Vagina (tissue), 2 donors: Measurements from ENCODE around the gene ABCG1. TPM values are rescaled to one million over a fixed set of nuclear protein-coding genes. Genes with fewer than 3 reads are reported as not detected.

ENCODE experiments used
- DNase-seq, 2 donors: peaks; one replicate each; pipeline ENCODE4 v3.0.0-alpha.2; 2017; ENCODE audit errors: extremely low spot score in 2 of 2
- H3K27ac ChIP-seq: fragments of 200-600 bp; sonication (generic); one replicate; pipeline ENCODE4 v1.5.1; 2019
- H3K27me3 ChIP-seq: fragments of 200-600 bp; sonication (generic); one replicate; pipeline ENCODE4 v1.5.1; 2019
- H3K36me3 ChIP-seq, 2 donors: fragments of 200-600 bp; sonication (generic); one replicate each; pipeline ENCODE4 v1.5.1; 2017 to 2019
- H3K4me1 ChIP-seq: fragments of 200-600 bp; sonication (generic); one replicate; pipeline ENCODE4 v1.5.1; 2019
- H3K4me3 ChIP-seq, 2 donors: fragments of 200-600 bp; sonication (generic); 1 replicate in 1 of 2; 2 replicates in 1 of 2; pipeline ENCODE4 v1.5.1; 2016 to 2019
- H3K9me3 ChIP-seq: fragments of 200-600 bp; sonication (generic); one replicate; pipeline ENCODE4 v1.5.1; 2019
- POLR2A ChIP-seq, 2 donors: fragments of 450-650 bp; IDR thresholded peaks; one replicate each; pipeline ENCODE4 v1.6.1; 2017; ENCODE audit warnings: antibody characterized with exemption in 2 of 2, mild to moderate bottlenecking in 2 of 2, moderate library complexity in 2 of 2
- POLR2AphosphoS5 ChIP-seq, 2 donors: sonication (generic); formaldehyde crosslinking; IDR thresholded peaks; one replicate each; pipeline ENCODE4 v1.9.0; 2017; ENCODE audit warnings: antibody characterized with exemption in 2 of 2, mild to moderate bottlenecking in 2 of 2, low read depth in 1 of 2; ENCODE audit not compliant: insufficient read depth in 1 of 2
- intact Hi-C: fragments of 100-400 bp; cut with DNase I; formaldehyde crosslinking; loops from one replicate; pipeline ENCODE4 v1.15.1; 2023
- total RNA-seq: library from RNA; depleted of rRNA; stranded (reverse); fragments of >200 nt; gene quantifications from one replicate; pipeline ENCODE4 v1.2.3, GENCODE V29; 2016
- TF ChIP-seq, protein P1 (sequence below), 3 experiments: fragments of 450-650 bp in 2 of 3; fragments of 200-600 bp in 1 of 3; sonication (generic) in 1 of 3; IDR thresholded peaks; one replicate each; pipeline ENCODE4 v1.5.1; 2017 to 2019; ENCODE audit warnings: antibody characterized with exemption in 3 of 3, mild to moderate bottlenecking in 2 of 3, moderate library complexity in 2 of 3

Gene ABCG1
- total RNA-seq, 1 donor from 2014 or later = 18.7 TPM

- no peaks in the 10 kb centered on the region for H3K36me3 ChIP-seq
- no peaks in the 10 kb centered on the region for H3K9me3 ChIP-seq
- no peak overlapping the region for H3K27ac ChIP-seq
- TF ChIP-seq POLR2AphosphoS5 (IDR thresholded peaks at IDR 0.05; ENCODE audit: insufficient read depth in 1 of 2, low read depth in 1 of 2) (no peak), POLR2A (IDR thresholded peaks at IDR 0.05) (no peak)
- H3K4me3 ChIP-seq = no peak overlapping the region
- H3K4me1 ChIP-seq = peaks cover 8% of the 10 kb centered on the region
- intact Hi-C loops = no loop called here
- no peak for DNase-seq
- no peaks in the 10 kb centered on the region for H3K27me3 ChIP-seq
These were observed 4.7 kb upstream of the ABCG1 start for GRCh38 chr21:42214081-42214750.

DNA sequence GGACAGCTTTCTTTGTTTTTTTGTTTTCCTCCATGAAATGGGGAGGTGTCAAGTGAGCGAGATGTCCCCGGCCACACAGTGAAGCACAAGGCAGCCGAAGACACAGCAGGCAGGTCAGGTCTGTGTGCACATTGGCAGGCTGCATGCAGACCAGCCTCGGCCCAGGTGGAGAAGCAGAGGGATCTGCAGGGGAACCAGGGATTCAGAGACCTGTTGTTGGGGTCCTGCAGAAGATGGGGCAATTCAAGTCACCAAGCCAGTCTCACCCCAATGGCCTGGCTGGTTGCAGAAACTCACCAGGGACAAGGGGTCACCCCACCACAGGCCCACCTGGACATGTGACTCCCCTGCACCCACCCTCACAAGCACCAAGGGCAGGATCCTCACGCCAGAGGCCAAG is 4.0 kb upstream of the ABCG1 start:
- Histone ChIP-seq H3K4me1 (peaks cover 15% of the 10 kb centered on the region), H3K36me3 (no peaks in the 10 kb centered on the region), H3K9me3 (no peaks in the 10 kb centered on the region), H3K27ac (no peak overlapping the region), H3K4me3 (no peak overlapping the region), H3K27me3 (no peaks in the 10 kb centered on the region)
- no peak for TF ChIP-seq POLR2A (IDR thresholded peaks at IDR 0.05)
- TF ChIP-seq, protein P1, sequence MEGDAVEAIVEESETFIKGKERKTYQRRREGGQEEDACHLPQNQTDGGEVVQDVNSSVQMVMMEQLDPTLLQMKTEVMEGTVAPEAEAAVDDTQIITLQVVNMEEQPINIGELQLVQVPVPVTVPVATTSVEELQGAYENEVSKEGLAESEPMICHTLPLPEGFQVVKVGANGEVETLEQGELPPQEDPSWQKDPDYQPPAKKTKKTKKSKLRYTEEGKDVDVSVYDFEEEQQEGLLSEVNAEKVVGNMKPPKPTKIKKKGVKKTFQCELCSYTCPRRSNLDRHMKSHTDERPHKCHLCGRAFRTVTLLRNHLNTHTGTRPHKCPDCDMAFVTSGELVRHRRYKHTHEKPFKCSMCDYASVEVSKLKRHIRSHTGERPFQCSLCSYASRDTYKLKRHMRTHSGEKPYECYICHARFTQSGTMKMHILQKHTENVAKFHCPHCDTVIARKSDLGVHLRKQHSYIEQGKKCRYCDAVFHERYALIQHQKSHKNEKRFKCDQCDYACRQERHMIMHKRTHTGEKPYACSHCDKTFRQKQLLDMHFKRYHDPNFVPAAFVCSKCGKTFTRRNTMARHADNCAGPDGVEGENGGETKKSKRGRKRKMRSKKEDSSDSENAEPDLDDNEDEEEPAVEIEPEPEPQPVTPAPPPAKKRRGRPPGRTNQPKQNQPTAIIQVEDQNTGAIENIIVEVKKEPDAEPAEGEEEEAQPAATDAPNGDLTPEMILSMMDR (IDR thresholded peaks at IDR 0.05) = no peak
- no peak for TF ChIP-seq POLR2AphosphoS5 (IDR thresholded peaks at IDR 0.05; ENCODE audit: insufficient read depth in 1 of 2, low read depth in 1 of 2)
- intact Hi-C loops = no loop called here
- DNase-seq = no peak

GRCh38 chr21:42215942-42216725 is 2.8 kb upstream of the ABCG1 start:
- no peaks in the 10 kb centered on the region for H3K9me3 ChIP-seq
- no peak overlapping the region for H3K4me3 ChIP-seq
- DNase-seq = no peak
- peaks cover 21% of the 10 kb centered on the region for H3K4me1 ChIP-seq
- H3K36me3 ChIP-seq = no peaks in the 10 kb centered on the region
- TF ChIP-seq POLR2AphosphoS5 (IDR thresholded peaks at IDR 0.05; ENCODE audit: insufficient read depth in 1 of 2, low read depth in 1 of 2) (no peak), POLR2A (IDR thresholded peaks at IDR 0.05) (no peak)
- TF ChIP-seq, protein P1 (IDR thresholded peaks at IDR 0.05) = no peak
- H3K27me3 ChIP-seq = no peaks in the 10 kb centered on the region
- intact Hi-C loops = no loop called here
- no peak overlapping the region for H3K27ac ChIP-seq

GRCh38 chr21:42216726-42217572 is 2.0 kb upstream of the ABCG1 start:
- intact Hi-C loops = no loop called here

More at GRCh38 chr21:42216726-42217572, 2.0 kb upstream of the ABCG1 start:
- Histone ChIP-seq H3K27me3 (no peaks in the 10 kb centered on the region), H3K4me1 (peaks cover 27% of the 10 kb centered on the region), H3K4me3 (no peak overlapping the region), H3K36me3 (no peaks in the 10 kb centered on the region), H3K9me3 (no peaks in the 10 kb centered on the region), H3K27ac (no peak overlapping the region)
- no peak for DNase-seq
- TF ChIP-seq, protein P1 (IDR thresholded peaks at IDR 0.05) = no peak
- no peak for TF ChIP-seq POLR2A (IDR thresholded peaks at IDR 0.05)
- no peak for TF ChIP-seq POLR2AphosphoS5 (IDR thresholded peaks at IDR 0.05; ENCODE audit: insufficient read depth in 1 of 2, low read depth in 1 of 2)
